ENCODE results near the gene IGFN1. TPM values are rescaled to one million over a fixed set of nuclear protein-coding genes. Genes with fewer than 3 reads are reported as not detected.

The IGFN1 gene
- total RNA-seq, 1 donor from 2014 or later, result 0.18 TPM

DNA sequence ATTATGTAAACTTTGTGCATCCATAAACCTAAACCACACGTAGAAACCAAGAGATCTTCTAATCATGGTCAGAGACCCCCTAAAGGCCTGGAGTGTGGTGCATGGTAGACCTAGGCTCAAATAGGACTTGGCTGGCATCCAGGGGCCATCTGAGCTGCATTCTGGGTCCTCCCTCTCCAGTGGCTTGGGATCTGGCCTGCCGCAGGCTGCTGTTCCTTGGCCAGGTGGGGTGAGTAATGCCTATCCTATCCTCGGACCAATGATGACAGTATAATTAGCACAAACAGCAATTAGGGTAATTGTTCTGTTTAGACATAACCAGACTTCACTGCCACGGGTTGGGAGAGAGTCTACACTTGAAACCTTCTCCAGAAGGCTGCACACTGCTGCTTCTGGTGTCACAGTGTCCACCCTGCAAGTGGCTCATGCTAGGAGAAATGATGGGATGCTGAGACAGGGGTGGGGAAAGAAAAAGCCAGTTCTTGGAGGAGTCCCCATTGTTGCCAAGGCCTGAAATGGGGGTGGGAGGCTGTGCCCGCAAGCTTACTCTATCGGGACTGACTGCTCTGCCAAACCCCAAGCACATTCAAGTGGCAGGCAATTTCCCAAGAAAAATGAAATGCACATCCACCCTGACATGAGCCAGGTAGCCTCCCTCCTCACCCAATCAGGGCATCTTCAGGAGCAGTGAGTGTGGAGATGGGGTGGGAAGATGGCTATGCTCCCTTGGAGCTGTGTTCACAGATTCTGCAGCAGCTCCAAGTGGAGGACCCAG, 80.2 kb downstream of the IGFN1 start:
- Histone ChIP-seq H3K27me3 (ENCODE audit: low read depth) (no peaks in the 10 kb centered on the region), H3K9me3 (no peaks in the 10 kb centered on the region), H3K4me3 (no peak overlapping the region), H3K36me3 (no peaks in the 10 kb centered on the region), H3K4me1 (no peaks in the 10 kb centered on the region), H3K27ac (no peak overlapping the region)
- TF ChIP-seq, protein P1, sequence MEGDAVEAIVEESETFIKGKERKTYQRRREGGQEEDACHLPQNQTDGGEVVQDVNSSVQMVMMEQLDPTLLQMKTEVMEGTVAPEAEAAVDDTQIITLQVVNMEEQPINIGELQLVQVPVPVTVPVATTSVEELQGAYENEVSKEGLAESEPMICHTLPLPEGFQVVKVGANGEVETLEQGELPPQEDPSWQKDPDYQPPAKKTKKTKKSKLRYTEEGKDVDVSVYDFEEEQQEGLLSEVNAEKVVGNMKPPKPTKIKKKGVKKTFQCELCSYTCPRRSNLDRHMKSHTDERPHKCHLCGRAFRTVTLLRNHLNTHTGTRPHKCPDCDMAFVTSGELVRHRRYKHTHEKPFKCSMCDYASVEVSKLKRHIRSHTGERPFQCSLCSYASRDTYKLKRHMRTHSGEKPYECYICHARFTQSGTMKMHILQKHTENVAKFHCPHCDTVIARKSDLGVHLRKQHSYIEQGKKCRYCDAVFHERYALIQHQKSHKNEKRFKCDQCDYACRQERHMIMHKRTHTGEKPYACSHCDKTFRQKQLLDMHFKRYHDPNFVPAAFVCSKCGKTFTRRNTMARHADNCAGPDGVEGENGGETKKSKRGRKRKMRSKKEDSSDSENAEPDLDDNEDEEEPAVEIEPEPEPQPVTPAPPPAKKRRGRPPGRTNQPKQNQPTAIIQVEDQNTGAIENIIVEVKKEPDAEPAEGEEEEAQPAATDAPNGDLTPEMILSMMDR (IDR thresholded peaks at IDR 0.05), result no peak
- intact Hi-C loops (cut with DNase I), result no loop called here
- ATAC-seq (no peak), DNase-seq (no peak)

DNA sequence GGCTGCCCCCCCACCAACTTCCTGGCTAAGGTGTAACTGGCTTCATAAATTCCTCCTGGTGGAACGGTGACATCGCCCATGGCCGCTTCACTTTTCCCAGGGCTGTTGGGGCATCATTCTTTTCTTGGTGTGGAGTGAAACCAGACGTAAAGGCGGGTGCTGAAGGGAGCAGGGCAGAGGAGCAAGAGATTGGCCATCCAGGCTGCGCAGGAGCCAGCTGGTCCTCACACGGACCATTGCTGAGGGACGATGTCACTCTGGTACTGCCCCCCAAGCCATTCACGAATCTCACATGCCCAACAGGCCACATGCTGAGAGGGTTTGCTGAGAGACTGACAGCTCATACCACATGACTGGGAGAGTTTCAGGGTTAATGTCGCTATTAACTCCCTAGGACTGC, 82.2 kb downstream of the IGFN1 start:
- ATAC-seq, result no peak
- Histone ChIP-seq H3K9me3 (no peaks in the 10 kb centered on the region), H3K36me3 (no peaks in the 10 kb centered on the region), H3K27me3 (ENCODE audit: low read depth) (no peaks in the 10 kb centered on the region), H3K4me3 (no peak overlapping the region), H3K27ac (no peak overlapping the region), H3K4me1 (no peaks in the 10 kb centered on the region)
- TF ChIP-seq, protein P1 (IDR thresholded peaks at IDR 0.05), result no peak
- intact Hi-C loops (cut with DNase I), result no loop called here
- no peak for DNase-seq

DNA sequence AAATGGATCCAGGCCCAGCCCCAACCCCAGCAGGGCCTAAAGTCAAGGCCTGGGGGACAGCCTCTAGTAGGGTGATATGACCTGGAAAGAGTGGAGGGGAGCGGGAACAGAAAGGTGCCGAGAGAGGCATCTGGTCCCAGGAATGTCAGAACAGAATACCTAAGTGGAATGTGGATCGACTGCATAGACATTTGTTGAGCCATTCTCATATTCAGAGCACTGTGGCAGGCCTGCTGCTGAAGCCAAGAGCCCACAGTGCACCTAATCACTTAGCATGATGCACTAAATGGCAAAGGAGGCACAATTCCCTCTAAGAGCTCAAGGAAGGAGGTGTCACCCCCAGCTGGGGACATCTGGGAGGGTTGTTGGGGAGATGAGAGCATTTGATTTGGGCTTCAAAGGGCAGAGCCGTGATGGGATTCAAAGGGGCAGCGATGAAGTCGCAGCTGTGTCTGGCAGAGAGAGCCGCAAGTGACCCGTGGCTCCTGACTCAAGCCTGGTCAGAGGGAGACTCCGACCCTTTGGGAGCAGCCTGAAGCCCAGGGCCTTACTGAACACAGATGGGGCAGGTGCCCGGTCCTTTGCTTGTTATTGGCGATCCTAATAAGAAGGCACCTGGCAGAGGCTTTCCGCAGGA, 84.1 kb downstream of the IGFN1 start:
- Histone ChIP-seq H3K27me3 (ENCODE audit: low read depth) (no peaks in the 10 kb centered on the region), H3K27ac (no peak overlapping the region), H3K36me3 (no peaks in the 10 kb centered on the region), H3K4me3 (no peak overlapping the region), H3K4me1 (no peaks in the 10 kb centered on the region), H3K9me3 (no peaks in the 10 kb centered on the region)
- DNase-seq, result no peak
- TF ChIP-seq, protein P1 (IDR thresholded peaks at IDR 0.05), result no peak
- intact Hi-C loops (cut with DNase I), result no loop called here
- ATAC-seq, result no peak

DNA sequence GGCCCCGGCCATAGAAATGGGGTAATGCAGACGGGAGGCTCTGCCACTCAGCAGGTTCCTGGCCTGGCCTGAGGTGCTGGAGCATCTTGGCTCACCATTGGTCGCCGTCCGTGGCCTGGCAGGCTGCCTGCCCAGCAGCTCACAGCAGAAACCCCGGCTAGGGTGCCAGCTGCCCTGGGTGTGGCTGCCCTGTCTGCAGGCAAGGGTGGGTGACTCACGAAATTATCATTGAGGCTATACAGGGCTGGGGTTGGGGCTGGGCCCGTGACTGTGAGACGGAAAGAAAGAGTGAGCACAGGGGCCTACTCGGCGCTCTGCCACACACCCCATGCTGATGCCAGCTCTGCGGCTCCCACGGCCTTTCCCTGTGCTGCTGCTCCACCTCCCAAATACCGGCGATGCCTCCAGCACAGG, 84.6 kb downstream of the IGFN1 start:
- ATAC-seq (peak; percentile 22 to 51), DNase-seq (no peak)
- Histone ChIP-seq H3K4me1 (no peaks in the 10 kb centered on the region), H3K27me3 (ENCODE audit: low read depth) (no peaks in the 10 kb centered on the region), H3K9me3 (no peaks in the 10 kb centered on the region), H3K4me3 (no peak overlapping the region), H3K27ac (no peak overlapping the region), H3K36me3 (no peaks in the 10 kb centered on the region)
- intact Hi-C loops (cut with DNase I), result no loop called here
- TF ChIP-seq, protein P1 (IDR thresholded peaks at IDR 0.05), result no peak

DNA sequence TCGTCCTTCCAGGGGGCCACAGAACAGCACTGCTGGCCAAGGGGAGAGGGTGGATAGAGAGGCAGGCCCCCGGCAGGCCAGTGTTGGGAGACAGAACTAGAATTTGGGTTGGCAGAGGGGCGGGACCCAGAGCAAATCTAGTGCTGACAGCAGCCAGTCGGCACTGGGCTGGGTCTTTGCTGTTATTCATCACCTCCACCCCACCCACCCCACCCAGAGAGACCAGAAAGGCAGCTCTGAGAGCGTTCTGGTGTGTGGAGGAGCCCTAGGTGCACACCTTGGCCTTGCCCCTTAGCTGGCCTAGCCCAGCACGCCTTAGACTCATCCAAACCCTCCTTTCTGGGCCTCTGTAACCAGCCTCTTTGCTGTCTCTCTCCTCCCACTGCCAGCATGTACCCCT, 86.3 kb downstream of the IGFN1 start:
- Histone ChIP-seq H3K36me3 (no peaks in the 10 kb centered on the region), H3K27ac (no peak overlapping the region), H3K4me1 (no peaks in the 10 kb centered on the region), H3K4me3 (no peak overlapping the region), H3K9me3 (no peaks in the 10 kb centered on the region), H3K27me3 (ENCODE audit: low read depth) (no peaks in the 10 kb centered on the region)
- DNase-seq, result no peak
- ATAC-seq, result no peak
- intact Hi-C loops (cut with DNase I), result no loop called here
- TF ChIP-seq, protein P1 (IDR thresholded peaks at IDR 0.05), result no peak
